Measurements from ENCODE around the gene SUMF2. TPM values are rescaled to one million over a fixed set of nuclear protein-coding genes. Genes with fewer than 3 reads are reported as not detected.
A peak's percentile ranks its signal among the peaks of the same experiment; 100 is the strongest.
"Not testable (repeated sequence)": the region's sequence is repeated elsewhere in the genome, so short reads cannot be mapped to it uniquely, and the experiment has no call there.

SUMF2 gene
- total and polyA plus RNA-seq, 9 donors, result 35.4 to 71.6 (median 51.9) TPM

DNA sequence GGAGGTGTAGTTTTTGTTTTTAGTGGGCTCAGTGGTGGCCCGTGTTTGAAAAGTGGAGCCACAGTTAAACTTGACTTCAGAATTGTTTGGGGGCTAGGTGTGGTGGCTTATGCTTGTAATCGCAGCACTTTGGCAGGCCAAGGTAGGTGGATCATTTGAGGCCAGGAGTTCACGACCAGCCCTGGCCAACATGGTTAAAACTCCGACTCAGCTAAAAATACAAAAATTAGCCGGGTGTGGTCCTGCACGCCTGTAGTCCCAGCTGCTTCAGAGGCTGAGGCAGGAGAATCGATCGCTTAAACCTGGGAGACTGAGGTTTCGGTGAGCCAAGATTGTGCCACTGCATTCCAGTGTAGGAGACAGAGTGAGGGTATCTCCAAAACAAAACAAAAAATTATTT is 10.7 kb upstream of the SUMF2 start:
- H3K36me3 ChIP-seq (ENCODE audit: control insufficient read depth, insufficient read depth, low read length), result peaks cover 32% of the 10 kb centered on the region
- no peaks in the 10 kb centered on the region for H3K9me3 ChIP-seq (replicated peaks; ENCODE audit: control insufficient read depth, low read depth, low read length)
- H3K27me3 ChIP-seq (ENCODE audit: control insufficient read depth, insufficient read depth, low read length), result no peaks in the 10 kb centered on the region
- no peak overlapping the region for H3K4me3 ChIP-seq (ENCODE audit: low read length)
- 84% methylated on average over 8 of the region's 9 CpGs for WGBS (ENCODE audit: insufficient coverage)
- DNase-seq, result no peak
- H3K27ac ChIP-seq (ENCODE audit: low read length), result no peak overlapping the region
- peaks cover 12% of the 10 kb centered on the region for H3K4me1 ChIP-seq (ENCODE audit: control insufficient read depth, insufficient read depth, low read length)

GRCh38 chr7:56053993-56054392 is 10.1 kb upstream of the SUMF2 start:
- Histone ChIP-seq H3K4me1 (ENCODE audit: control insufficient read depth, insufficient read depth, low read length) (peaks cover 12% of the 10 kb centered on the region), H3K9me3 (replicated peaks; ENCODE audit: control insufficient read depth, low read depth, low read length) (no peaks in the 10 kb centered on the region), H3K4me3 (ENCODE audit: low read length) (no peak overlapping the region), H3K27me3 (ENCODE audit: control insufficient read depth, insufficient read depth, low read length) (no peaks in the 10 kb centered on the region), H3K27ac (ENCODE audit: low read length) (no peak overlapping the region), H3K36me3 (ENCODE audit: control insufficient read depth, insufficient read depth, low read length) (peaks cover 38% of the 10 kb centered on the region)
- no CpG with 5 or more reads among the region's 2 CpGs for WGBS (ENCODE audit: insufficient coverage)
- no peak for DNase-seq

GRCh38 chr7:56062382-56062781 is 1.7 kb upstream of the SUMF2 start:
- peaks cover 45% of the 10 kb centered on the region for H3K36me3 ChIP-seq (ENCODE audit: control insufficient read depth, insufficient read depth, low read length)
- DNase-seq, result no peak
- no peak overlapping the region for H3K4me3 ChIP-seq (ENCODE audit: low read length)
- no peak overlapping the region for H3K27ac ChIP-seq (ENCODE audit: low read length)
- H3K27me3 ChIP-seq (ENCODE audit: control insufficient read depth, insufficient read depth, low read length), result no peaks in the 10 kb centered on the region
- H3K4me1 ChIP-seq (ENCODE audit: control insufficient read depth, insufficient read depth, low read length), result no peaks in the 10 kb centered on the region
- H3K9me3 ChIP-seq (replicated peaks; ENCODE audit: control insufficient read depth, low read depth, low read length), result no peaks in the 10 kb centered on the region
- no CpG with 5 or more reads among the region's 2 CpGs for WGBS (ENCODE audit: insufficient coverage)

GRCh38 chr7:56063500-56063881 is 595 bp upstream of the SUMF2 start:
- Histone ChIP-seq H3K4me3 (ENCODE audit: low read length) (no peak overlapping the region), H3K36me3 (ENCODE audit: control insufficient read depth, insufficient read depth, low read length) (peaks cover 41% of the 10 kb centered on the region)

DNA sequence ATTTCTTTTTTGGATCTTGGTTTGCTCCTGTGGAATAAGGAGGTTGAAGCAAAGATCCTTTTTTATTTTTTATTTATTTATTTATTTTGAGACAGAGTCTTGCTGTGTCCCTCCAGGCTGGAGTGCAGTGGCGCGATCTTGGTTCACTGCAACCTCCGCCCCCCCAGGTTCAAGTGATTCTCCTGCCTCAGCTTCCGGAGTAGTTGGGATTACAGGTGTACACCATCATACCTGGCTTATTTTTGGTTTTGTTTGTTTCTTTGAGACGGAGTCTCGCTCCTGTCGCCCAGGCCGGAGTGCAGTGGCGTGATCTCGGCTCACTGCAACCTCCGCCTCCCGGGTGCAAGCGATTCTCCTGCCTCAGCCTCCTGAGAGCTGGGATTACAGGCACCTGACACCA is 2.3 kb downstream of the SUMF2 start:
- WGBS (ENCODE audit: insufficient coverage), result 96% methylated on average over 9 of the region's 13 CpGs
- H3K4me1 ChIP-seq (ENCODE audit: control insufficient read depth, insufficient read depth, low read length); H3K27me3 ChIP-seq (ENCODE audit: control insufficient read depth, insufficient read depth, low read length); H3K27ac ChIP-seq (ENCODE audit: low read length); DNase-seq; H3K9me3 ChIP-seq (replicated peaks; ENCODE audit: control insufficient read depth, low read depth, low read length); H3K4me3 ChIP-seq (ENCODE audit: low read length): not testable (repeated sequence)
- H3K36me3 ChIP-seq (ENCODE audit: control insufficient read depth, insufficient read depth, low read length), result peaks cover 41% of the 10 kb centered on the region

More at GRCh38 chr7:56063500-56063881, 595 bp upstream of the SUMF2 start:
- Histone ChIP-seq H3K27me3 (ENCODE audit: control insufficient read depth, insufficient read depth, low read length) (no peaks in the 10 kb centered on the region), H3K9me3 (replicated peaks; ENCODE audit: control insufficient read depth, low read depth, low read length) (no peaks in the 10 kb centered on the region), H3K4me1 (ENCODE audit: control insufficient read depth, insufficient read depth, low read length) (no peaks in the 10 kb centered on the region), H3K27ac (ENCODE audit: low read length) (peak overlapping the region; percentile 95)
- no peak for DNase-seq
- 91% methylated on average over 2 of the region's 7 CpGs for WGBS (ENCODE audit: insufficient coverage)

DNA sequence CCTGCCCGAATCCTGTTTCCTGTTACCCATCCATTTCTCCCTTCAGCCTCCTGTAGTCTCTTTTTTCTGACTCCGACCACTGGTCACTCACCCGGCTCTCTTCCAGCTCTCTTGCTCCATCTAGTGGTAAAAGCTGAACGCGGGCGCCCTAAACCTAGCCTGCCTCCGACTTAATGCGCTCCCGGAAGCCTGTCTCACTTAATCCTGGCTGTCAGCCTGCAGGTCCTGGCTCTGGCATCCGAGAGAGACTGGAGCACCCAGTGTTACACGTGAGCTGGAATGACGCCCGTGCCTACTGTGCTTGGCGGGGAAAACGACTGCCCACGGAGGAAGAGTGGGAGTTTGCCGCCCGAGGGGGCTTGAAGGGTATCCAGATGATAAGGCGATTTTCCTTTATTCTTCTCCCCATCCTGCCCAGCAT is 10.3 kb downstream of the SUMF2 start:
- Histone ChIP-seq H3K4me3 (ENCODE audit: low read length) (no peak overlapping the region), H3K36me3 (ENCODE audit: control insufficient read depth, insufficient read depth, low read length) (peaks cover 46% of the 10 kb centered on the region), H3K27ac (ENCODE audit: low read length) (no peak overlapping the region), H3K4me1 (ENCODE audit: control insufficient read depth, insufficient read depth, low read length) (peaks cover 22% of the 10 kb centered on the region), H3K9me3 (replicated peaks; ENCODE audit: control insufficient read depth, low read depth, low read length) (no peaks in the 10 kb centered on the region), H3K27me3 (ENCODE audit: control insufficient read depth, insufficient read depth, low read length) (no peaks in the 10 kb centered on the region)
- peak; percentile 87 for DNase-seq
- WGBS (ENCODE audit: insufficient coverage), result 8% methylated on average over 9 of the region's 19 CpGs

GRCh38 chr7:56077681-56078080 is 13.6 kb downstream of the SUMF2 start:
- DNase-seq, result no peak
- Histone ChIP-seq H3K9me3 (replicated peaks; ENCODE audit: control insufficient read depth, low read depth, low read length) (no peaks in the 10 kb centered on the region), H3K27ac (ENCODE audit: low read length) (peak overlapping the region; percentile 42), H3K36me3 (ENCODE audit: control insufficient read depth, insufficient read depth, low read length) (peaks cover 51% of the 10 kb centered on the region), H3K4me1 (ENCODE audit: control insufficient read depth, insufficient read depth, low read length) (peaks cover 38% of the 10 kb centered on the region), H3K4me3 (ENCODE audit: low read length) (no peak overlapping the region), H3K27me3 (ENCODE audit: control insufficient read depth, insufficient read depth, low read length) (no peaks in the 10 kb centered on the region)
- WGBS (ENCODE audit: insufficient coverage), result no CpG with 5 or more reads among the region's 3 CpGs

GRCh38 chr7:56078196-56078595 is 14.1 kb downstream of the SUMF2 start:
- WGBS (ENCODE audit: insufficient coverage), result 92% methylated on average over 13 of the region's 16 CpGs
- H3K4me1 ChIP-seq (ENCODE audit: control insufficient read depth, insufficient read depth, low read length), result peaks cover 41% of the 10 kb centered on the region
- H3K36me3 ChIP-seq (ENCODE audit: control insufficient read depth, insufficient read depth, low read length), result peaks cover 48% of the 10 kb centered on the region
- no peaks in the 10 kb centered on the region for H3K27me3 ChIP-seq (ENCODE audit: control insufficient read depth, insufficient read depth, low read length)
- no peak for DNase-seq
- H3K4me3 ChIP-seq (ENCODE audit: low read length), result no peak overlapping the region
- H3K9me3 ChIP-seq (replicated peaks; ENCODE audit: control insufficient read depth, low read depth, low read length), result no peaks in the 10 kb centered on the region
- H3K27ac ChIP-seq (ENCODE audit: low read length), result peak overlapping the region; percentile 42

DNA sequence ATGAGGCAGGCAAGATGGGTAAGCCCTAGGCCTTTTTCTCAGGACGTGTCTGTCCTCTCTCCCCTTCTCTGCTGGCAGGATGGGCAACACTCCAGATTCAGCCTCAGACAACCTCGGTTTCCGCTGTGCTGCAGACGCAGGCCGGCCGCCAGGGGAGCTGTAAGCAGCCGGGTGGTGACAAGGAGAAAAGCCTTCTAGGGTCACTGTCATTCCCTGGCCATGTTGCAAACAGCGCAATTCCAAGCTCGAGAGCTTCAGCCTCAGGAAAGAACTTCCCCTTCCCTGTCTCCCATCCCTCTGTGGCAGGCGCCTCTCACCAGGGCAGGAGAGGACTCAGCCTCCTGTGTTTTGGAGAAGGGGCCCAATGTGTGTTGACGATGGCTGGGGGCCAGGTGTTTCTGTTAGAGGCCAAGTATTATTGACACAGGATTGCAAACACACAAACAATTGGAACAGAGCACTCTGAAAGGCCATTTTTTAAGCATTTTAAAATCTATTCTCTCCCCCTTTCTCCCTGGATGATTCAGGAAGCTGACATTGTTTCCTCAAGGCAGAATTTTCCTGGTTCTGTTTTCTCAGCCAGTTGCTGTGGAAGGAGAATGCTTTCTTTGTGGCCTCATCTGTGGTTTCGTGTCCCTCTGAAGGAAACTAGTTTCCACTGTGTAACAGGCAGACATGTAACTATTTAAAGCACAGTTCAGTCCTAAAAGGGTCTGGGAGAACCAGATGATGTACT is 15.5 kb downstream of the SUMF2 start:
- peak; percentile 82 for DNase-seq
- no peaks in the 10 kb centered on the region for H3K9me3 ChIP-seq (replicated peaks; ENCODE audit: control insufficient read depth, low read depth, low read length)
- WGBS (ENCODE audit: insufficient coverage), result 19% methylated on average over 4 of the region's 12 CpGs
- peaks cover 50% of the 10 kb centered on the region for H3K4me1 ChIP-seq (ENCODE audit: control insufficient read depth, insufficient read depth, low read length)
- H3K27me3 ChIP-seq (ENCODE audit: control insufficient read depth, insufficient read depth, low read length), result no peaks in the 10 kb centered on the region
- peaks cover 51% of the 10 kb centered on the region for H3K36me3 ChIP-seq (ENCODE audit: control insufficient read depth, insufficient read depth, low read length)
- no peak overlapping the region for H3K4me3 ChIP-seq (ENCODE audit: low read length)
- peak overlapping the region; percentile 90 for H3K27ac ChIP-seq (ENCODE audit: low read length)

GRCh38 chr7:56080726-56081435 is 16.8 kb downstream of the SUMF2 start:
- H3K9me3 ChIP-seq (replicated peaks; ENCODE audit: control insufficient read depth, low read depth, low read length); DNase-seq; H3K4me3 ChIP-seq (ENCODE audit: low read length); H3K27me3 ChIP-seq (ENCODE audit: control insufficient read depth, insufficient read depth, low read length): not testable (repeated sequence)
- WGBS (ENCODE audit: insufficient coverage), result 94% methylated on average over 24 of the region's 28 CpGs
- H3K27ac ChIP-seq (ENCODE audit: low read length), result peak overlapping the region; percentile 72
- H3K36me3 ChIP-seq (ENCODE audit: control insufficient read depth, insufficient read depth, low read length), result peaks cover 54% of the 10 kb centered on the region
- H3K4me1 ChIP-seq (ENCODE audit: control insufficient read depth, insufficient read depth, low read length), result peaks cover 54% of the 10 kb centered on the region
